ENCODE results near the gene RPUSD4. TPM values are rescaled to one million over a fixed set of nuclear protein-coding genes. Genes with fewer than 3 reads are reported as not detected.

Gene RPUSD4
- total and polyA plus RNA-seq, 2 experiments from 2014 or later = 15.2 to 36.5 TPM

DNA sequence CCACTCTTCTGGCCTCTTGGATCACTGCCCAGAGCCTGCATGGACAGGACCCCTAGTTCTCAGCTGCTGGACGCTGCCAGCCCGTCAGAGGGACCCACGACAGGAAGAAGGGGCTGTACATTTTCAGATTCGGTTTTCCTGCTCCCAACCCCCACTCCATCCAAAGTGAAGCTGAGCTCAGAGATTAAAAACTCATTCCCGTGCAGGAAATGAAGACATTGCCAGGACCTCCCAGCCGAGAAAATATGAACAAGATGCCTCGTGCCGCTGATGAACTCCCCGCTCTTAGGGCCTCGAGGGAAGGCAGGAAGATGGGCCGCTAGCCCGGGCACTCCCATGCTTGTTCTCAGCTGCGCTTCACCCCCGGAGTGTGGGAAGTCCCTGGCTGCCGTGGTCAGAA lies 36.1 kb downstream of the RPUSD4 start:
- Histone ChIP-seq H3K36me3 (no peaks in the 10 kb centered on the region), H3K4me1 (ENCODE audit: low read depth) (no peaks in the 10 kb centered on the region), H3K27me3 (no peaks in the 10 kb centered on the region), H3K27ac (no peak overlapping the region), H3K4me3 (no peak overlapping the region), H3K9me3 (ENCODE audit: low read depth) (no peaks in the 10 kb centered on the region)
- DNase-seq (ENCODE audit: low read depth in 1 of 2, low spot score in 1 of 2) = peak in 1 of 2 donors; percentile 77
- TF ChIP-seq, protein P1, sequence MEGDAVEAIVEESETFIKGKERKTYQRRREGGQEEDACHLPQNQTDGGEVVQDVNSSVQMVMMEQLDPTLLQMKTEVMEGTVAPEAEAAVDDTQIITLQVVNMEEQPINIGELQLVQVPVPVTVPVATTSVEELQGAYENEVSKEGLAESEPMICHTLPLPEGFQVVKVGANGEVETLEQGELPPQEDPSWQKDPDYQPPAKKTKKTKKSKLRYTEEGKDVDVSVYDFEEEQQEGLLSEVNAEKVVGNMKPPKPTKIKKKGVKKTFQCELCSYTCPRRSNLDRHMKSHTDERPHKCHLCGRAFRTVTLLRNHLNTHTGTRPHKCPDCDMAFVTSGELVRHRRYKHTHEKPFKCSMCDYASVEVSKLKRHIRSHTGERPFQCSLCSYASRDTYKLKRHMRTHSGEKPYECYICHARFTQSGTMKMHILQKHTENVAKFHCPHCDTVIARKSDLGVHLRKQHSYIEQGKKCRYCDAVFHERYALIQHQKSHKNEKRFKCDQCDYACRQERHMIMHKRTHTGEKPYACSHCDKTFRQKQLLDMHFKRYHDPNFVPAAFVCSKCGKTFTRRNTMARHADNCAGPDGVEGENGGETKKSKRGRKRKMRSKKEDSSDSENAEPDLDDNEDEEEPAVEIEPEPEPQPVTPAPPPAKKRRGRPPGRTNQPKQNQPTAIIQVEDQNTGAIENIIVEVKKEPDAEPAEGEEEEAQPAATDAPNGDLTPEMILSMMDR (IDR thresholded peaks at IDR 0.05; ENCODE audit: low read depth, low read length) = no peak

- H3K36me3 ChIP-seq = no peaks in the 10 kb centered on the region
- TF ChIP-seq, protein P1 (IDR thresholded peaks at IDR 0.05; ENCODE audit: low read depth, low read length) = no peak
- no peak overlapping the region for H3K4me3 ChIP-seq
- H3K27me3 ChIP-seq = no peaks in the 10 kb centered on the region
- H3K27ac ChIP-seq = no peak overlapping the region
- H3K4me1 ChIP-seq (ENCODE audit: low read depth) = no peaks in the 10 kb centered on the region
- no peak for DNase-seq (ENCODE audit: low read depth in 1 of 2, low spot score in 1 of 2)
- no peaks in the 10 kb centered on the region for H3K9me3 ChIP-seq (ENCODE audit: low read depth)
Observed at GRCh38 chr11:126174816-126175215, 36.6 kb downstream of the RPUSD4 start.

DNA sequence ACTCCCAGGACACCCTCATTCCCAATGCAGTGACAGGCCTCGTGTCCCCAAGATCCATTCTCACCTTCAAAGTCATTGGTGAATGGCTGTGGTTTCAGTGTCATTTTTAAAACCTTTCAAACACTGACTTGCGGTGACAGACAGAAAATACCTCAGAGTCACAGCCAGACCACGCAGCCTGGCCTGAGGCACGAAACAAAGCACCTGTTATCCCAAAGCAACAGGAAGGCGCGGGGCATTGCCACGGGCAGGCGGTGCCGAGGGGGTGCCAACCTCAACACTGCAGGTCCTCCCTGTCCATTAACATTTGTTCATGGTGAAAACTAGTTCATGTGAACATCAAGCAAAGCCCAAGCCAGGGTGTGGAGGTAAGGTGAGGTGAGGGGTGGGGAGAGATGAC lies 38.2 kb downstream of the RPUSD4 start:
- no peaks in the 10 kb centered on the region for H3K9me3 ChIP-seq (ENCODE audit: low read depth)
- no peak overlapping the region for H3K27ac ChIP-seq
- H3K4me3 ChIP-seq = no peak overlapping the region
- DNase-seq (ENCODE audit: low read depth in 1 of 2, low spot score in 1 of 2) = no peak
- no peaks in the 10 kb centered on the region for H3K4me1 ChIP-seq (ENCODE audit: low read depth)
- TF ChIP-seq, protein P1 (IDR thresholded peaks at IDR 0.05; ENCODE audit: low read depth, low read length) = no peak
- no peaks in the 10 kb centered on the region for H3K36me3 ChIP-seq
- no peaks in the 10 kb centered on the region for H3K27me3 ChIP-seq

DNA sequence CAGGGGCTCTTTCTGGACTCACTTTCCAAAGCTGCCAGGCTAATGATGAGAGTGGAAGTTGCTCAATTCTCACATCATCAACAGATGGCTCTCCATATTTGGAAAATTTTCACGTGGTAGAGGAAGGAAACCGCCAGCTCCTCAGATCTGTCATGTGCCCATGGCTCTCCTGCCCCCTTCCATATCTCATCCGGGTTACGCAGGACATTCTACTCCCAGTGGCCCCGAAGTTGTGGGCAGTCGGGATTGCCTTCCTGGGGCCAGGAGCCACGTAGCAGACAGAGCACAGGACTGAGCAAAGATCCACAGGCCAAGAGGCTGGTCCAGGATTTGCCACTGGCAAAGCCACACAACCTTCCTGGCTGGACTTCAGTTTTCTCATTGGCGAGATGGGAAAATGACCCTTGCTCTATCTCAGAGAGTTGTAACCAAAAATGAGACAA lies 38.8 kb downstream of the RPUSD4 start:
- TF ChIP-seq, protein P1 (IDR thresholded peaks at IDR 0.05; ENCODE audit: low read depth, low read length) = no peak
- no peaks in the 10 kb centered on the region for H3K9me3 ChIP-seq (ENCODE audit: low read depth)
- DNase-seq (ENCODE audit: low read depth in 1 of 2, low spot score in 1 of 2) = peak in 1 of 2 donors; percentile 67
- H3K27ac ChIP-seq = no peak overlapping the region
- H3K4me3 ChIP-seq = no peak overlapping the region
- no peaks in the 10 kb centered on the region for H3K4me1 ChIP-seq (ENCODE audit: low read depth)
- no peaks in the 10 kb centered on the region for H3K27me3 ChIP-seq
- no peaks in the 10 kb centered on the region for H3K36me3 ChIP-seq

DNA sequence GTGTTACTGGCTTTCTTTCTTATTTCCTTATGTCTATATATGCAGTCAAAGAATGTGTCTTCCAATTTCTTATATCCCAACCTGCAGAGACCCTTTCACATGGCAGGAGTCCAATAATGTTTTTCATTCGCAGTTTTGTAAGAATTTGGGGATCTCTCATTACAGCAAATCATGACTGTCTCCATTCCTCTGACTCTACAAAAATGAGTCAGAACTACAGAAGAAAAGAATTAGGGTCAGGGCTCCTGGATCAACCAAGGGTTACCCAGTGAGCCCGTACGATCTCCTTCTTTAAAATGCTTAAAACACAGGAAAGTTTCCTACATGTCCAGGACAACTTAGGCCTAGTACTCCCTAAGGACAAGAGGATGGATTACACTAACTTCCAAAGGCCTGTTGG lies 42.2 kb downstream of the RPUSD4 start:
- no peaks in the 10 kb centered on the region for H3K27me3 ChIP-seq
- H3K4me1 ChIP-seq (ENCODE audit: low read depth) = peaks cover 7% of the 10 kb centered on the region
- DNase-seq (ENCODE audit: low read depth in 1 of 2, low spot score in 1 of 2) = no peak
- no peaks in the 10 kb centered on the region for H3K36me3 ChIP-seq
- no peak overlapping the region for H3K4me3 ChIP-seq
- TF ChIP-seq, protein P1 (IDR thresholded peaks at IDR 0.05; ENCODE audit: low read depth, low read length) = no peak
- H3K27ac ChIP-seq = no peak overlapping the region
- H3K9me3 ChIP-seq (ENCODE audit: low read depth) = no peaks in the 10 kb centered on the region

- TF ChIP-seq, protein P1 (IDR thresholded peaks at IDR 0.05; ENCODE audit: low read depth, low read length) = no peak
- Histone ChIP-seq H3K9me3 (ENCODE audit: low read depth) (no peaks in the 10 kb centered on the region), H3K4me1 (ENCODE audit: low read depth) (peaks cover 7% of the 10 kb centered on the region), H3K36me3 (no peaks in the 10 kb centered on the region), H3K27ac (no peak overlapping the region), H3K4me3 (no peak overlapping the region), H3K27me3 (no peaks in the 10 kb centered on the region)
- peak in 1 of 2 donors; percentile 32 for DNase-seq (ENCODE audit: low read depth in 1 of 2, low spot score in 1 of 2)
Observed at GRCh38 chr11:126167488-126167887, 44.0 kb downstream of the RPUSD4 start.
